GM23338 (cell line): Measurements from ENCODE around the gene GTSE1. TPM values are rescaled to one million over a fixed set of nuclear protein-coding genes. Genes with fewer than 3 reads are reported as not detected.

Experiments used
- ATAC-seq: fragments of 200-7000 bp; cut with Tn5 transposase; 3 replicates; pipeline ENCODE4 v1.9.1; 2020
- DNase-seq: peaks from one replicate; pipeline ENCODE4 v3.0.0-alpha.2; 2015; ENCODE audit warnings: low spot score
- H2AFZ ChIP-seq: fragments of 200-600 bp; sonication (generic); 2 replicates; pipeline ENCODE4 v1.8.0; 2016; ENCODE audit warnings: antibody characterized with exemption, mild to moderate bottlenecking, moderate library complexity
- H3F3A ChIP-seq: fragments of 200-600 bp; sonication (generic); replicated peaks from 2 replicates; pipeline ENCODE4 v1.8.0; 2017; ENCODE audit warnings: antibody characterized with exemption, mixed run types, low read depth
- H3K27ac ChIP-seq: fragments of 200-600 bp; sonication (generic); 2 replicates; pipeline ENCODE4 v1.6.1; 2016; ENCODE audit warnings: low read depth
- H3K27me3 ChIP-seq: fragments of 200-600 bp; sonication (generic); 2 replicates; pipeline ENCODE4 v1.8.0; 2016; ENCODE audit warnings: mild to moderate bottlenecking, mixed run types, moderate library complexity; ENCODE audit not compliant: insufficient read depth
- H3K36me3 ChIP-seq: fragments of 200-600 bp; sonication (generic); 2 replicates; pipeline ENCODE4 v1.8.0; 2016; ENCODE audit warnings: mild to moderate bottlenecking; ENCODE audit not compliant: insufficient read depth
- H3K4me1 ChIP-seq: fragments of 200-600 bp; sonication (generic); 2 replicates; pipeline ENCODE4 v1.8.0; 2016; ENCODE audit warnings: mild to moderate bottlenecking, moderate library complexity; ENCODE audit not compliant: insufficient read depth
- H3K4me2 ChIP-seq: fragments of 200-600 bp; sonication (generic); 2 replicates; pipeline ENCODE4 v1.7.1; 2017; ENCODE audit warnings: mixed run types
- H3K4me3 ChIP-seq: fragments of 200-600 bp; sonication (generic); 2 replicates; pipeline ENCODE4 v1.6.1; 2016; ENCODE audit warnings: mixed run types
- H3K79me2 ChIP-seq: fragments of 200-600 bp; sonication (generic); replicated peaks from 2 replicates; pipeline ENCODE4 v1.8.0; 2017; ENCODE audit warnings: mild to moderate bottlenecking; ENCODE audit not compliant: insufficient read depth
- H3K9me2 ChIP-seq: fragments of 200-600 bp; sonication (generic); 2 replicates; pipeline ENCODE4 v1.8.0; 2017; ENCODE audit not compliant: insufficient read depth
- H4K20me1 ChIP-seq: fragments of 200-600 bp; sonication (generic); replicated peaks from 2 replicates; pipeline ENCODE4 v1.8.0; 2017; ENCODE audit warnings: mild to moderate bottlenecking; ENCODE audit not compliant: insufficient read depth
- H3K27ac Mint-ChIP-seq: 2 replicates; pipeline ENCODE4 v1.8.0; 2020; ENCODE audit warnings: inconsistent platforms, mild to moderate bottlenecking, moderate library complexity, mixed read lengths
- H3K27me3 Mint-ChIP-seq: 3 replicates; pipeline ENCODE4 v1.8.0; 2022; ENCODE audit warnings: low read depth, mild to moderate bottlenecking, moderate library complexity, mixed read lengths, inconsistent platforms; ENCODE audit not compliant: insufficient read depth, poor library complexity
- H3K36me3 Mint-ChIP-seq: 3 replicates; pipeline ENCODE4 v1.8.0; 2021; ENCODE audit warnings: low read depth, mild to moderate bottlenecking, inconsistent platforms, moderate library complexity, mixed read lengths
- H3K4me1 Mint-ChIP-seq: 3 replicates; pipeline ENCODE4 v1.8.0; 2020; ENCODE audit warnings: mild to moderate bottlenecking, inconsistent platforms, mixed read lengths
- H3K4me3 Mint-ChIP-seq: 3 replicates; pipeline ENCODE4 v1.8.0; 2021; ENCODE audit warnings: moderate library complexity, mild to moderate bottlenecking, inconsistent platforms, mixed read lengths
- H3K9me3 Mint-ChIP-seq: 3 replicates; pipeline ENCODE4 v1.8.0; 2020; ENCODE audit warnings: moderate library complexity, mild to moderate bottlenecking, inconsistent platforms, mixed read lengths
- CREB1 ChIP-seq: fragments of 250-450 bp; sonication (Bioruptor Pico); IDR thresholded peaks from 2 replicates; pipeline ENCODE4 v1.5.0; 2020; ENCODE audit warnings: low read depth, mild to moderate bottlenecking, moderate library complexity
- EZH2 ChIP-seq: fragments of 200-600 bp; sonication (generic); IDR thresholded peaks from one replicate; pipeline ENCODE4 v1.8.0; 2017; ENCODE audit warnings: antibody characterized with exemption, mild to moderate bottlenecking, low read depth; ENCODE audit not compliant: unreplicated experiment
- EZH2phosphoT487 ChIP-seq: fragments of 200-600 bp; sonication (generic); IDR thresholded peaks from one replicate; pipeline ENCODE4 v1.8.1; 2018; ENCODE audit warnings: antibody characterized with exemption; ENCODE audit not compliant: unreplicated experiment
- JUNB ChIP-seq: IDR thresholded peaks from one replicate; pipeline ENCODE4 v1.6.1; 2016; ENCODE audit warnings: antibody characterized with exemption; ENCODE audit not compliant: unreplicated experiment
- NANOG ChIP-seq: IDR thresholded peaks from 2 replicates; pipeline ENCODE4 v1.6.1; 2016; ENCODE audit warnings: antibody characterized with exemption, borderline replicate concordance
- POLR2AphosphoS5 ChIP-seq: IDR thresholded peaks from 2 replicates; pipeline ENCODE4 v1.6.1; 2016; ENCODE audit warnings: antibody characterized with exemption, low read depth
- STAT1 ChIP-seq: IDR thresholded peaks from one replicate; pipeline ENCODE4 v1.6.1; 2016; ENCODE audit warnings: antibody characterized with exemption; ENCODE audit not compliant: unreplicated experiment
- ZNF114 ChIP-seq: fragments of 250-450 bp; sonication (Bioruptor Pico); IDR thresholded peaks from 2 replicates; pipeline ENCODE4 v1.5.0; 2020; ENCODE audit warnings: mild to moderate bottlenecking, moderate library complexity
- ZNF331 ChIP-seq: fragments of 250-450 bp; sonication (Bioruptor Pico); IDR thresholded peaks from 2 replicates; pipeline ENCODE4 v1.5.0; 2020; ENCODE audit warnings: low read depth, mild to moderate bottlenecking, moderate library complexity
- polyA plus RNA-seq: library from polyadenylated mRNA; unstranded; fragments of >200 nt; fragmentation: Nextera tagmentation; extraction: Ambion mirVana; gene quantifications from 2 replicates; pipeline ENCODE4 v1.2.1, GENCODE V29; 2016
- total RNA-seq: library from RNA; depleted of rRNA; stranded (reverse); fragments of >200 nt; shearing (Covaris generic); gene quantifications from 2 replicates; pipeline ENCODE4 v1.2.3, GENCODE V29; 2014
- TF ChIP-seq, protein P1 (sequence below), 2 experiments: fragments of 200-600 bp in 1 of 2; sonication (generic) in 1 of 2; conservative IDR thresholded peaks; 2 replicates each; pipeline versions ENCODE4 v1.5.1 to v1.6.1; 2016 to 2017; ENCODE audit warnings: antibody characterized with exemption in 2 of 2, low read depth in 2 of 2, mild to moderate bottlenecking in 2 of 2, moderate library complexity in 1 of 2
- TF ChIP-seq, protein P2 (sequence below): IDR thresholded peaks from one replicate; pipeline ENCODE4 v1.6.1; 2018; ENCODE audit warnings: antibody characterized with exemption; ENCODE audit not compliant: unreplicated experiment
- TF ChIP-seq, protein P3 (sequence below): IDR thresholded peaks from 2 replicates; pipeline ENCODE4 v1.6.1; 2016; ENCODE audit warnings: antibody characterized with exemption
- TF ChIP-seq, protein P4 (sequence below): fragments of 250-450 bp; sonication (Bioruptor Pico); IDR thresholded peaks from 2 replicates; pipeline ENCODE4 v1.5.0; 2020; ENCODE audit warnings: mild to moderate bottlenecking, moderate library complexity

GTSE1 gene
- total and polyA plus RNA-seq, 2 experiments from 2014 or later: 26.3 to 28.6 TPM

DNA sequence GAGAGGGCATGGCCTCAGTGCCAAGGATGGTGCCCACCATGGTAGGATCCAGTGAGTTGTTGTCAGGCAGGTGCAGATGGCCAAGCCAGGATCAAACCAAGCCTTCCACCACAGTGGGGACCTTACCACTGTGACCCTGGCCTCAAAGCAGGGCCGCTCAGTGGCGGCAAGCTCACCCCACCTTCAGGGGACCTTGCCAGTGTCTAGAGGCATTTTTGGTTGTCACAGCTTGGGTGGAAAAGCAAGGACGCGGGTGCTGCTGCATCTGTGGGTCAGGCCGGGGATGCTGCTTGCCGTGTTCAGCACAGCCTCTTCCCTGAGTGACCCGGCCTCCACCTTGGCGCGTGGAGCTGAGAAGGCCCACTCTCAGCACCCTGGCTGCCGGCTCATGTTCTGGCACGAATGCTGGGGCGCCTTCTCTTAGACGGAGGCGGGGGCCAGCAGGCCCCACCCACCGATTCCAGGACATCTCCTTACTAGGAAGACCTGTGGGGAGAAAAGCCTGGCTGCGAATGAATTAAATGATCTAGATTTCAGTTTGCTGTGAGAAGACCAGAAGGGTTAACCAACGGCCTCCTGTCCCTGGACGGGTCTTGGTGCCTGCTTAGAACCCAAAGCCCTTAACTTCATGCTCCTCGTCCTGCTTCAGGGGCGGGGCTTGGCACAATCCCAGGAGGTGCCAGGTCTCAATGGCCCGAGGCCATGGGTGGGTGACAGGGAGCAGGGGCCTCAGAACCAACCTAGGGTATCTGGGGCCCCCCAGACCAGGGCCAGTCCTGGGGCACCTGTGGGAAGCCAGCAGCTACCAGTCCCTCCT lies 57.7 kb downstream of the GTSE1 start:
- Histone ChIP-seq H3K9me2 (no peaks in the 10 kb centered on the region), H3K79me2 (no peaks in the 10 kb centered on the region), H3K27ac (no peak overlapping the region), H3F3A (peaks cover 4% of the 10 kb centered on the region; the same call in 1 of the 2 replicates), H3K27me3 (no peaks in the 10 kb centered on the region), H2AFZ (no peak overlapping the region), H3K4me2 (no peak overlapping the region), H3K4me3 (no peak overlapping the region), H4K20me1 (peaks cover 4% of the 10 kb centered on the region), H3K4me1 (no peaks in the 10 kb centered on the region), H3K36me3 (peaks cover 11% of the 10 kb centered on the region; the same call in 1 of the 2 replicates)
- DNase-seq (no peak), ATAC-seq (no peak)
- no peak for TF ChIP-seq ZNF114 (CRISPR knock-in tag)
- TF ChIP-seq NANOG: no peak
- no peak for TF ChIP-seq JUNB
- no peak for TF ChIP-seq CREB1 (CRISPR knock-in tag)
- TF ChIP-seq, protein P1, sequence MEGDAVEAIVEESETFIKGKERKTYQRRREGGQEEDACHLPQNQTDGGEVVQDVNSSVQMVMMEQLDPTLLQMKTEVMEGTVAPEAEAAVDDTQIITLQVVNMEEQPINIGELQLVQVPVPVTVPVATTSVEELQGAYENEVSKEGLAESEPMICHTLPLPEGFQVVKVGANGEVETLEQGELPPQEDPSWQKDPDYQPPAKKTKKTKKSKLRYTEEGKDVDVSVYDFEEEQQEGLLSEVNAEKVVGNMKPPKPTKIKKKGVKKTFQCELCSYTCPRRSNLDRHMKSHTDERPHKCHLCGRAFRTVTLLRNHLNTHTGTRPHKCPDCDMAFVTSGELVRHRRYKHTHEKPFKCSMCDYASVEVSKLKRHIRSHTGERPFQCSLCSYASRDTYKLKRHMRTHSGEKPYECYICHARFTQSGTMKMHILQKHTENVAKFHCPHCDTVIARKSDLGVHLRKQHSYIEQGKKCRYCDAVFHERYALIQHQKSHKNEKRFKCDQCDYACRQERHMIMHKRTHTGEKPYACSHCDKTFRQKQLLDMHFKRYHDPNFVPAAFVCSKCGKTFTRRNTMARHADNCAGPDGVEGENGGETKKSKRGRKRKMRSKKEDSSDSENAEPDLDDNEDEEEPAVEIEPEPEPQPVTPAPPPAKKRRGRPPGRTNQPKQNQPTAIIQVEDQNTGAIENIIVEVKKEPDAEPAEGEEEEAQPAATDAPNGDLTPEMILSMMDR (conservative IDR thresholded peaks at IDR 0.05; ENCODE audit: low read depth in 2 of 2): no peak
- no peak for TF ChIP-seq EZH2phosphoT487
- TF ChIP-seq, protein P2, sequence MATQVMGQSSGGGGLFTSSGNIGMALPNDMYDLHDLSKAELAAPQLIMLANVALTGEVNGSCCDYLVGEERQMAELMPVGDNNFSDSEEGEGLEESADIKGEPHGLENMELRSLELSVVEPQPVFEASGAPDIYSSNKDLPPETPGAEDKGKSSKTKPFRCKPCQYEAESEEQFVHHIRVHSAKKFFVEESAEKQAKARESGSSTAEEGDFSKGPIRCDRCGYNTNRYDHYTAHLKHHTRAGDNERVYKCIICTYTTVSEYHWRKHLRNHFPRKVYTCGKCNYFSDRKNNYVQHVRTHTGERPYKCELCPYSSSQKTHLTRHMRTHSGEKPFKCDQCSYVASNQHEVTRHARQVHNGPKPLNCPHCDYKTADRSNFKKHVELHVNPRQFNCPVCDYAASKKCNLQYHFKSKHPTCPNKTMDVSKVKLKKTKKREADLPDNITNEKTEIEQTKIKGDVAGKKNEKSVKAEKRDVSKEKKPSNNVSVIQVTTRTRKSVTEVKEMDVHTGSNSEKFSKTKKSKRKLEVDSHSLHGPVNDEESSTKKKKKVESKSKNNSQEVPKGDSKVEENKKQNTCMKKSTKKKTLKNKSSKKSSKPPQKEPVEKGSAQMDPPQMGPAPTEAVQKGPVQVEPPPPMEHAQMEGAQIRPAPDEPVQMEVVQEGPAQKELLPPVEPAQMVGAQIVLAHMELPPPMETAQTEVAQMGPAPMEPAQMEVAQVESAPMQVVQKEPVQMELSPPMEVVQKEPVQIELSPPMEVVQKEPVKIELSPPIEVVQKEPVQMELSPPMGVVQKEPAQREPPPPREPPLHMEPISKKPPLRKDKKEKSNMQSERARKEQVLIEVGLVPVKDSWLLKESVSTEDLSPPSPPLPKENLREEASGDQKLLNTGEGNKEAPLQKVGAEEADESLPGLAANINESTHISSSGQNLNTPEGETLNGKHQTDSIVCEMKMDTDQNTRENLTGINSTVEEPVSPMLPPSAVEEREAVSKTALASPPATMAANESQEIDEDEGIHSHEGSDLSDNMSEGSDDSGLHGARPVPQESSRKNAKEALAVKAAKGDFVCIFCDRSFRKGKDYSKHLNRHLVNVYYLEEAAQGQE: no peak
- TF ChIP-seq EZH2: no peak
- no peak for TF ChIP-seq POLR2AphosphoS5
- TF ChIP-seq, protein P3, sequence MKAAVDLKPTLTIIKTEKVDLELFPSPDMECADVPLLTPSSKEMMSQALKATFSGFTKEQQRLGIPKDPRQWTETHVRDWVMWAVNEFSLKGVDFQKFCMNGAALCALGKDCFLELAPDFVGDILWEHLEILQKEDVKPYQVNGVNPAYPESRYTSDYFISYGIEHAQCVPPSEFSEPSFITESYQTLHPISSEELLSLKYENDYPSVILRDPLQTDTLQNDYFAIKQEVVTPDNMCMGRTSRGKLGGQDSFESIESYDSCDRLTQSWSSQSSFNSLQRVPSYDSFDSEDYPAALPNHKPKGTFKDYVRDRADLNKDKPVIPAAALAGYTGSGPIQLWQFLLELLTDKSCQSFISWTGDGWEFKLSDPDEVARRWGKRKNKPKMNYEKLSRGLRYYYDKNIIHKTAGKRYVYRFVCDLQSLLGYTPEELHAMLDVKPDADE: no peak
- no peak for TF ChIP-seq STAT1
- TF ChIP-seq ZNF331 (CRISPR knock-in tag): no peak
- TF ChIP-seq, protein P4, sequence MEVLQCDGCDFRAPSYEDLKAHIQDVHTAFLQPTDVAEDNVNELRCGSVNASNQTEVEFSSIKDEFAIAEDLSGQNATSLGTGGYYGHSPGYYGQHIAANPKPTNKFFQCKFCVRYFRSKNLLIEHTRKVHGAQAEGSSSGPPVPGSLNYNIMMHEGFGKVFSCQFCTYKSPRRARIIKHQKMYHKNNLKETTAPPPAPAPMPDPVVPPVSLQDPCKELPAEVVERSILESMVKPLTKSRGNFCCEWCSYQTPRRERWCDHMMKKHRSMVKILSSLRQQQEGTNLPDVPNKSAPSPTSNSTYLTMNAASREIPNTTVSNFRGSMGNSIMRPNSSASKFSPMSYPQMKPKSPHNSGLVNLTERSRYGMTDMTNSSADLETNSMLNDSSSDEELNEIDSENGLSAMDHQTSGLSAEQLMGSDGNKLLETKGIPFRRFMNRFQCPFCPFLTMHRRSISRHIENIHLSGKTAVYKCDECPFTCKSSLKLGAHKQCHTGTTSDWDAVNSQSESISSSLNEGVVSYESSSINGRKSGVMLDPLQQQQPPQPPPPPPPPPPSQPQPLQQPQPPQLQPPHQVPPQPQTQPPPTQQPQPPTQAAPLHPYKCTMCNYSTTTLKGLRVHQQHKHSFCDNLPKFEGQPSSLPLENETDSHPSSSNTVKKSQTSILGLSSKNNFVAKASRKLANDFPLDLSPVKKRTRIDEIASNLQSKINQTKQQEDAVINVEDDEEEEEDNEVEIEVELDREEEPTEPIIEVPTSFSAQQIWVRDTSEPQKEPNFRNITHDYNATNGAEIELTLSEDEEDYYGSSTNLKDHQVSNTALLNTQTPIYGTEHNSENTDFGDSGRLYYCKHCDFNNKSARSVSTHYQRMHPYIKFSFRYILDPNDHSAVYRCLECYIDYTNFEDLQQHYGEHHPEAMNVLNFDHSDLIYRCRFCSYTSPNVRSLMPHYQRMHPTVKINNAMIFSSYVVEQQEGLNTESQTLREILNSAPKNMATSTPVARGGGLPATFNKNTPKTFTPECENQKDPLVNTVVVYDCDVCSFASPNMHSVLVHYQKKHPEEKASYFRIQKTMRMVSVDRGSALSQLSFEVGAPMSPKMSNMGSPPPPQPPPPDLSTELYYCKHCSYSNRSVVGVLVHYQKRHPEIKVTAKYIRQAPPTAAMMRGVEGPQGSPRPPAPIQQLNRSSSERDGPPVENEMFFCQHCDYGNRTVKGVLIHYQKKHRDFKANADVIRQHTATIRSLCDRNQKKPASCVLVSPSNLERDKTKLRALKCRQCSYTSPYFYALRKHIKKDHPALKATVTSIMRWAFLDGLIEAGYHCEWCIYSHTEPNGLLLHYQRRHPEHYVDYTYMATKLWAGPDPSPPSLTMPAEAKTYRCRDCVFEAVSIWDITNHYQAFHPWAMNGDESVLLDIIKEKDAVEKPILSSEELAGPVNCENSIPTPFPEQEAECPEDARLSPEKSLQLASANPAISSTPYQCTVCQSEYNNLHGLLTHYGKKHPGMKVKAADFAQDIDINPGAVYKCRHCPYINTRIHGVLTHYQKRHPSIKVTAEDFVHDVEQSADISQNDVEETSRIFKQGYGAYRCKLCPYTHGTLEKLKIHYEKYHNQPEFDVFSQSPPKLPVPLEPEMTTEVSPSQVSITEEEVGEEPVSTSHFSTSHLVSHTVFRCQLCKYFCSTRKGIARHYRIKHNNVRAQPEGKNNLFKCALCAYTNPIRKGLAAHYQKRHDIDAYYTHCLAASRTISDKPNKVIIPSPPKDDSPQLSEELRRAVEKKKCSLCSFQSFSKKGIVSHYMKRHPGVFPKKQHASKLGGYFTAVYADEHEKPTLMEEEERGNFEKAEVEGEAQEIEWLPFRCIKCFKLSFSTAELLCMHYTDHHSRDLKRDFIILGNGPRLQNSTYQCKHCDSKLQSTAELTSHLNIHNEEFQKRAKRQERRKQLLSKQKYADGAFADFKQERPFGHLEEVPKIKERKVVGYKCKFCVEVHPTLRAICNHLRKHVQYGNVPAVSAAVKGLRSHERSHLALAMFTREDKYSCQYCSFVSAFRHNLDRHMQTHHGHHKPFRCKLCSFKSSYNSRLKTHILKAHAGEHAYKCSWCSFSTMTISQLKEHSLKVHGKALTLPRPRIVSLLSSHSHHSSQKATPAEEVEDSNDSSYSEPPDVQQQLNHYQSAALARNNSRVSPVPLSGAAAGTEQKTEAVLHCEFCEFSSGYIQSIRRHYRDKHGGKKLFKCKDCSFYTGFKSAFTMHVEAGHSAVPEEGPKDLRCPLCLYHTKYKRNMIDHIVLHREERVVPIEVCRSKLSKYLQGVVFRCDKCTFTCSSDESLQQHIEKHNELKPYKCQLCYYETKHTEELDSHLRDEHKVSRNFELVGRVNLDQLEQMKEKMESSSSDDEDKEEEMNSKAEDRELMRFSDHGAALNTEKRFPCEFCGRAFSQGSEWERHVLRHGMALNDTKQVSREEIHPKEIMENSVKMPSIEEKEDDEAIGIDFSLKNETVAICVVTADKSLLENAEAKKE (CRISPR knock-in tag): no peak
- peaks cover 58% of the 10 kb centered on the region for H3K36me3 Mint-ChIP-seq
- no peaks in the 10 kb centered on the region for H3K4me1 Mint-ChIP-seq
- no peak overlapping the region for H3K4me3 Mint-ChIP-seq
- H3K27ac Mint-ChIP-seq: no peak overlapping the region
- H3K27me3 Mint-ChIP-seq: peaks cover 8% of the 10 kb centered on the region
- H3K9me3 Mint-ChIP-seq: peaks cover under 1% of the 10 kb centered on the region; the same call in 1 of the 3 replicates
